ENCODE measurements around the gene TRIM31. TPM values are rescaled to one million over a fixed set of nuclear protein-coding genes. Genes with fewer than 3 reads are reported as not detected.

The TRIM31 gene
- polyA plus RNA-seq, 4 donors, result not detected

GRCh38 chr6:30092852-30093543 is 19.9 kb downstream of the TRIM31 start:
- DNase-seq (ENCODE audit: low read depth in 4 of 4, low spot score in 3 of 4), result no peak

GRCh38 chr6:30091577-30092381 is 21.1 kb downstream of the TRIM31 start:
- DNase-seq (ENCODE audit: low read depth in 4 of 4, low spot score in 3 of 4), result no peak

- DNase-seq (ENCODE audit: low read depth in 4 of 4, low spot score in 3 of 4), result no peak
Measured at GRCh38 chr6:30087876-30088275, 25.0 kb downstream of the TRIM31 start.

- no peak for DNase-seq (ENCODE audit: low read depth in 4 of 4, low spot score in 3 of 4)
Measured at GRCh38 chr6:30077218-30077617, 35.7 kb downstream of the TRIM31 start.

GRCh38 chr6:30075790-30076732 is 36.8 kb downstream of the TRIM31 start:
- DNase-seq (ENCODE audit: low read depth in 4 of 4, low spot score in 3 of 4), result no peak

GRCh38 chr6:30075094-30075789 is 37.6 kb downstream of the TRIM31 start, which contains the start of gene RNF39:
RNF39 (minus strand) TSS chr6:30075769; CDS start chr6:30075585, 184 bp downstream.
- DNase-seq (ENCODE audit: low read depth in 4 of 4, low spot score in 3 of 4), result no peak

GRCh38 chr6:30074331-30075093 is 38.4 kb downstream of the TRIM31 start:
- no peak for DNase-seq (ENCODE audit: low read depth in 4 of 4, low spot score in 3 of 4)

- no peak for DNase-seq (ENCODE audit: low read depth in 4 of 4, low spot score in 3 of 4)
Measured at GRCh38 chr6:30073489-30074235, 39.2 kb downstream of the TRIM31 start.

- DNase-seq (ENCODE audit: low read depth in 4 of 4, low spot score in 3 of 4), result no peak
Measured at GRCh38 chr6:30071858-30072257, 41.0 kb downstream of the TRIM31 start.

- DNase-seq (ENCODE audit: low read depth in 4 of 4, low spot score in 3 of 4), result no peak
Measured at GRCh38 chr6:30071081-30071818, 41.6 kb downstream of the TRIM31 start.

GRCh38 chr6:30067460-30068139 is 45.3 kb downstream of the TRIM31 start:
- no peak for DNase-seq (ENCODE audit: low read depth in 4 of 4, low spot score in 3 of 4)

GRCh38 chr6:30066577-30067459 is 46.1 kb downstream of the TRIM31 start, which contains the start of gene PPP1R11:
PPP1R11 (plus strand) TSS chr6:30067198; CDS start chr6:30067411, 213 bp downstream.
- DNase-seq (ENCODE audit: low read depth in 4 of 4, low spot score in 3 of 4), result peak; percentile 97 to 99 (median 99)

- DNase-seq (ENCODE audit: low read depth in 4 of 4, low spot score in 3 of 4), result no peak
Measured at GRCh38 chr6:30066082-30066481, 46.8 kb downstream of the TRIM31 start.

- no peak for DNase-seq (ENCODE audit: low read depth in 4 of 4, low spot score in 3 of 4)
Measured at GRCh38 chr6:30063315-30063714, 49.6 kb downstream of the TRIM31 start.

- no peak for DNase-seq (ENCODE audit: low read depth in 4 of 4, low spot score in 3 of 4)
Measured at GRCh38 chr6:30062471-30063178, 50.3 kb downstream of the TRIM31 start.

Data from left renal pelvis (tissue), 4 donors.